GM23338 (cell line): ENCODE results near the gene FARS2. TPM values are rescaled to one million over a fixed set of nuclear protein-coding genes. Genes with fewer than 3 reads are reported as not detected.

Source experiments
- ATAC-seq: fragments of 200-7000 bp; cut with Tn5 transposase; 3 replicates; pipeline ENCODE4 v1.9.1; 2020
- DNase-seq: peaks from one replicate; pipeline ENCODE4 v3.0.0-alpha.2; 2015; ENCODE audit warnings: low spot score
- H2AFZ ChIP-seq: fragments of 200-600 bp; sonication (generic); 2 replicates; pipeline ENCODE4 v1.8.0; 2016; ENCODE audit warnings: antibody characterized with exemption, mild to moderate bottlenecking, moderate library complexity
- H3F3A ChIP-seq: fragments of 200-600 bp; sonication (generic); replicated peaks from 2 replicates; pipeline ENCODE4 v1.8.0; 2017; ENCODE audit warnings: antibody characterized with exemption, mixed run types, low read depth
- H3K27ac ChIP-seq: fragments of 200-600 bp; sonication (generic); 2 replicates; pipeline ENCODE4 v1.6.1; 2016; ENCODE audit warnings: low read depth
- H3K27me3 ChIP-seq: fragments of 200-600 bp; sonication (generic); 2 replicates; pipeline ENCODE4 v1.8.0; 2016; ENCODE audit warnings: mild to moderate bottlenecking, mixed run types, moderate library complexity; ENCODE audit not compliant: insufficient read depth
- H3K36me3 ChIP-seq: fragments of 200-600 bp; sonication (generic); 2 replicates; pipeline ENCODE4 v1.8.0; 2016; ENCODE audit warnings: mild to moderate bottlenecking; ENCODE audit not compliant: insufficient read depth
- H3K4me1 ChIP-seq: fragments of 200-600 bp; sonication (generic); 2 replicates; pipeline ENCODE4 v1.8.0; 2016; ENCODE audit warnings: mild to moderate bottlenecking, moderate library complexity; ENCODE audit not compliant: insufficient read depth
- H3K4me2 ChIP-seq: fragments of 200-600 bp; sonication (generic); 2 replicates; pipeline ENCODE4 v1.7.1; 2017; ENCODE audit warnings: mixed run types
- H3K4me3 ChIP-seq: fragments of 200-600 bp; sonication (generic); 2 replicates; pipeline ENCODE4 v1.6.1; 2016; ENCODE audit warnings: mixed run types
- H3K79me2 ChIP-seq: fragments of 200-600 bp; sonication (generic); replicated peaks from 2 replicates; pipeline ENCODE4 v1.8.0; 2017; ENCODE audit warnings: mild to moderate bottlenecking; ENCODE audit not compliant: insufficient read depth
- H3K9me2 ChIP-seq: fragments of 200-600 bp; sonication (generic); 2 replicates; pipeline ENCODE4 v1.8.0; 2017; ENCODE audit not compliant: insufficient read depth
- H4K20me1 ChIP-seq: fragments of 200-600 bp; sonication (generic); replicated peaks from 2 replicates; pipeline ENCODE4 v1.8.0; 2017; ENCODE audit warnings: mild to moderate bottlenecking; ENCODE audit not compliant: insufficient read depth
- H3K27ac Mint-ChIP-seq: 2 replicates; pipeline ENCODE4 v1.8.0; 2020; ENCODE audit warnings: inconsistent platforms, mild to moderate bottlenecking, moderate library complexity, mixed read lengths
- H3K27me3 Mint-ChIP-seq: 3 replicates; pipeline ENCODE4 v1.8.0; 2022; ENCODE audit warnings: low read depth, mild to moderate bottlenecking, moderate library complexity, mixed read lengths, inconsistent platforms; ENCODE audit not compliant: insufficient read depth, poor library complexity
- H3K36me3 Mint-ChIP-seq: 3 replicates; pipeline ENCODE4 v1.8.0; 2021; ENCODE audit warnings: low read depth, mild to moderate bottlenecking, inconsistent platforms, moderate library complexity, mixed read lengths
- H3K4me1 Mint-ChIP-seq: 3 replicates; pipeline ENCODE4 v1.8.0; 2020; ENCODE audit warnings: mild to moderate bottlenecking, inconsistent platforms, mixed read lengths
- H3K4me3 Mint-ChIP-seq: 3 replicates; pipeline ENCODE4 v1.8.0; 2021; ENCODE audit warnings: moderate library complexity, mild to moderate bottlenecking, inconsistent platforms, mixed read lengths
- H3K9me3 Mint-ChIP-seq: 3 replicates; pipeline ENCODE4 v1.8.0; 2020; ENCODE audit warnings: moderate library complexity, mild to moderate bottlenecking, inconsistent platforms, mixed read lengths
- CREB1 ChIP-seq: fragments of 250-450 bp; sonication (Bioruptor Pico); IDR thresholded peaks from 2 replicates; pipeline ENCODE4 v1.5.0; 2020; ENCODE audit warnings: low read depth, mild to moderate bottlenecking, moderate library complexity
- EZH2 ChIP-seq: fragments of 200-600 bp; sonication (generic); IDR thresholded peaks from one replicate; pipeline ENCODE4 v1.8.0; 2017; ENCODE audit warnings: antibody characterized with exemption, mild to moderate bottlenecking, low read depth; ENCODE audit not compliant: unreplicated experiment
- JUNB ChIP-seq: IDR thresholded peaks from one replicate; pipeline ENCODE4 v1.6.1; 2016; ENCODE audit warnings: antibody characterized with exemption; ENCODE audit not compliant: unreplicated experiment
- NANOG ChIP-seq: IDR thresholded peaks from 2 replicates; pipeline ENCODE4 v1.6.1; 2016; ENCODE audit warnings: antibody characterized with exemption, borderline replicate concordance
- ZNF331 ChIP-seq: fragments of 250-450 bp; sonication (Bioruptor Pico); IDR thresholded peaks from 2 replicates; pipeline ENCODE4 v1.5.0; 2020; ENCODE audit warnings: low read depth, mild to moderate bottlenecking, moderate library complexity
- ZNF462 ChIP-seq: fragments of 250-450 bp; sonication (Bioruptor Pico); IDR thresholded peaks from 2 replicates; pipeline ENCODE4 v1.5.0; 2020; ENCODE audit warnings: mild to moderate bottlenecking, moderate library complexity
- polyA plus RNA-seq: library from polyadenylated mRNA; unstranded; fragments of >200 nt; fragmentation: Nextera tagmentation; extraction: Ambion mirVana; gene quantifications from 2 replicates; pipeline ENCODE4 v1.2.1, GENCODE V29; 2016
- total RNA-seq: library from RNA; depleted of rRNA; stranded (reverse); fragments of >200 nt; shearing (Covaris generic); gene quantifications from 2 replicates; pipeline ENCODE4 v1.2.3, GENCODE V29; 2014

Gene FARS2
- total and polyA plus RNA-seq, 2 experiments from 2014 or later = 7.6 to 19.0 TPM

- TF ChIP-seq ZNF462 (CRISPR knock-in tag) (no peak), ZNF331 (CRISPR knock-in tag) (no peak), JUNB (no peak), NANOG (no peak)
Measured at GRCh38 chr6:5365436-5366195, 104.3 kb downstream of the FARS2 start (continued).

GRCh38 chr6:5366941-5367340 is 105.6 kb downstream of the FARS2 start:
- no peaks in the 10 kb centered on the region for H3K4me1 Mint-ChIP-seq
- peaks cover 17% of the 10 kb centered on the region; the same call in 1 of the 2 replicates for H4K20me1 ChIP-seq
- no peaks in the 10 kb centered on the region for H3K9me2 ChIP-seq
- no peak for TF ChIP-seq ZNF462 (CRISPR knock-in tag)
- TF ChIP-seq ZNF331 (CRISPR knock-in tag) = no peak
- TF ChIP-seq NANOG = no peak
- no peak for TF ChIP-seq CREB1 (CRISPR knock-in tag)
- TF ChIP-seq EZH2 = no peak

More at GRCh38 chr6:5366941-5367340, 105.6 kb downstream of the FARS2 start:
- no peak overlapping the region for H2AFZ ChIP-seq
- Mint-ChIP-seq H3K36me3 (no peaks in the 10 kb centered on the region), H3K27me3 (peaks cover 1% of the 10 kb centered on the region), H3K4me3 (no peak overlapping the region), H3K9me3 (no peaks in the 10 kb centered on the region), H3K27ac (no peak overlapping the region)
- no peaks in the 10 kb centered on the region for H3F3A ChIP-seq
- no peak overlapping the region for H3K4me3 ChIP-seq
- no peak for ATAC-seq
- H3K79me2 ChIP-seq = no peaks in the 10 kb centered on the region
- H3K27me3 ChIP-seq = no peaks in the 10 kb centered on the region
- H3K36me3 ChIP-seq = no peaks in the 10 kb centered on the region
- no peaks in the 10 kb centered on the region for H3K4me1 ChIP-seq
- H3K4me2 ChIP-seq = no peak overlapping the region
- no peak for DNase-seq
- H3K27ac ChIP-seq = no peak overlapping the region
